Measurements from ENCODE around the gene NDUFV2. TPM values are rescaled to one million over a fixed set of nuclear protein-coding genes. Genes with fewer than 3 reads are reported as not detected.

NDUFV2 gene
- total RNA-seq, 4 donors from 2014 or later: 96.5 to 150 (median 110) TPM

GRCh38 chr18:9105420-9105819 lies 2.9 kb downstream of the NDUFV2 start:
- Histone ChIP-seq H3K4me3 (peak overlapping the region; percentile 5 to 87 (median 70)), H3K36me3 (no peaks in the 10 kb centered on the region), H3K27me3 (no peaks in the 10 kb centered on the region), H3K9me3 (no peaks in the 10 kb centered on the region), H3K27ac (peak overlapping the region; percentile 5 to 97 (median 92)), H3K4me1 (peaks cover 52 to 83% (median 60%) of the 10 kb centered on the region in 3 donors)
- TF ChIP-seq POLR2A (IDR thresholded peaks at IDR 0.05): no peak
- TF ChIP-seq, protein P1, sequence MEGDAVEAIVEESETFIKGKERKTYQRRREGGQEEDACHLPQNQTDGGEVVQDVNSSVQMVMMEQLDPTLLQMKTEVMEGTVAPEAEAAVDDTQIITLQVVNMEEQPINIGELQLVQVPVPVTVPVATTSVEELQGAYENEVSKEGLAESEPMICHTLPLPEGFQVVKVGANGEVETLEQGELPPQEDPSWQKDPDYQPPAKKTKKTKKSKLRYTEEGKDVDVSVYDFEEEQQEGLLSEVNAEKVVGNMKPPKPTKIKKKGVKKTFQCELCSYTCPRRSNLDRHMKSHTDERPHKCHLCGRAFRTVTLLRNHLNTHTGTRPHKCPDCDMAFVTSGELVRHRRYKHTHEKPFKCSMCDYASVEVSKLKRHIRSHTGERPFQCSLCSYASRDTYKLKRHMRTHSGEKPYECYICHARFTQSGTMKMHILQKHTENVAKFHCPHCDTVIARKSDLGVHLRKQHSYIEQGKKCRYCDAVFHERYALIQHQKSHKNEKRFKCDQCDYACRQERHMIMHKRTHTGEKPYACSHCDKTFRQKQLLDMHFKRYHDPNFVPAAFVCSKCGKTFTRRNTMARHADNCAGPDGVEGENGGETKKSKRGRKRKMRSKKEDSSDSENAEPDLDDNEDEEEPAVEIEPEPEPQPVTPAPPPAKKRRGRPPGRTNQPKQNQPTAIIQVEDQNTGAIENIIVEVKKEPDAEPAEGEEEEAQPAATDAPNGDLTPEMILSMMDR (IDR thresholded peaks at IDR 0.05): no peak
- no peak for DNase-seq
- intact Hi-C loops (cut with DNase I): no loop called here
- WGBS, 2 donors: 24 to 25% methylated on average over 3 of the region's 3 CpGs

GRCh38 chr18:9106094-9106493 lies 3.6 kb downstream of the NDUFV2 start:
- 8 to 29% methylated on average over 1 of the region's 1 CpG for WGBS, 2 donors
- no peak for DNase-seq
- Histone ChIP-seq H3K27ac (peak overlapping the region in 3 of 4 donors; percentile 91 to 97 (median 92)), H3K9me3 (no peaks in the 10 kb centered on the region), H3K27me3 (no peaks in the 10 kb centered on the region), H3K4me3 (peak overlapping the region; percentile 0 to 75 (median 36)), H3K36me3 (no peaks in the 10 kb centered on the region), H3K4me1 (peaks cover 53 to 87% (median 66%) of the 10 kb centered on the region in 3 donors)
- intact Hi-C loops (cut with DNase I): no loop called here
- TF ChIP-seq POLR2A (IDR thresholded peaks at IDR 0.05): no peak
- TF ChIP-seq, protein P1 (IDR thresholded peaks at IDR 0.05): no peak

GRCh38 chr18:9106800-9107584 lies 4.5 kb downstream of the NDUFV2 start:
- intact Hi-C loops (cut with DNase I): no loop called here

GRCh38 chr18:9108911-9109310 lies 6.4 kb downstream of the NDUFV2 start:
- intact Hi-C loops (cut with DNase I): no loop called here
- peaks cover 46 to 100% (median 77%) of the 10 kb centered on the region in 3 donors for H3K4me1 ChIP-seq
- DNase-seq: no peak
- no peak for TF ChIP-seq POLR2A (IDR thresholded peaks at IDR 0.05)
- TF ChIP-seq, protein P1 (IDR thresholded peaks at IDR 0.05): no peak
- no peaks in the 10 kb centered on the region for H3K36me3 ChIP-seq
- no peaks in the 10 kb centered on the region for H3K9me3 ChIP-seq
- no peaks in the 10 kb centered on the region for H3K27me3 ChIP-seq
- H3K4me3 ChIP-seq: no peak overlapping the region
- H3K27ac ChIP-seq: peak overlapping the region in 3 of 4 donors; percentile 39 to 75 (median 48)
- 49 to 88% methylated on average over 2 of the region's 2 CpGs for WGBS, 2 donors

More at GRCh38 chr18:9106800-9107584, 4.5 kb downstream of the NDUFV2 start:
- peak overlapping the region; percentile 11 to 97 (median 58) for H3K27ac ChIP-seq
- H3K4me3 ChIP-seq: peak overlapping the region in 1 of 4 donors; percentile 15
- no peaks in the 10 kb centered on the region for H3K9me3 ChIP-seq
- no peak for DNase-seq
- TF ChIP-seq POLR2A (IDR thresholded peaks at IDR 0.05): no peak
- TF ChIP-seq, protein P1 (IDR thresholded peaks at IDR 0.05): no peak
- no peaks in the 10 kb centered on the region for H3K27me3 ChIP-seq
- 10 to 14% methylated on average over 4 of the region's 4 CpGs for WGBS, 2 donors
- no peaks in the 10 kb centered on the region for H3K36me3 ChIP-seq
- peaks cover 47 to 87% (median 68%) of the 10 kb centered on the region in 3 donors for H3K4me1 ChIP-seq

GRCh38 chr18:9109523-9109922 lies 7.0 kb downstream of the NDUFV2 start:
- H3K4me1 ChIP-seq: peaks cover 42 to 100% (median 76%) of the 10 kb centered on the region in 3 donors
- intact Hi-C loops (cut with DNase I): no loop called here
- 38 to 40% methylated on average over 4 of the region's 4 CpGs for WGBS, 2 donors
- peak overlapping the region in 3 of 4 donors; percentile 39 to 75 (median 48) for H3K27ac ChIP-seq
- H3K36me3 ChIP-seq: no peaks in the 10 kb centered on the region
- no peaks in the 10 kb centered on the region for H3K27me3 ChIP-seq
- no peak for TF ChIP-seq POLR2A (IDR thresholded peaks at IDR 0.05)
- TF ChIP-seq, protein P1 (IDR thresholded peaks at IDR 0.05): no peak
- H3K4me3 ChIP-seq: peak overlapping the region in 1 of 4 donors; percentile 5
- DNase-seq: no peak
- no peaks in the 10 kb centered on the region for H3K9me3 ChIP-seq

All from esophagus squamous epithelium (tissue), 5 donors.